Measurements from ENCODE around the gene ARRB2. TPM values are rescaled to one million over a fixed set of nuclear protein-coding genes. Genes with fewer than 3 reads are reported as not detected.

ARRB2 gene
- total and polyA plus RNA-seq, 4 donors, result 11.8 to 16.5 (median 13.9) TPM

DNA sequence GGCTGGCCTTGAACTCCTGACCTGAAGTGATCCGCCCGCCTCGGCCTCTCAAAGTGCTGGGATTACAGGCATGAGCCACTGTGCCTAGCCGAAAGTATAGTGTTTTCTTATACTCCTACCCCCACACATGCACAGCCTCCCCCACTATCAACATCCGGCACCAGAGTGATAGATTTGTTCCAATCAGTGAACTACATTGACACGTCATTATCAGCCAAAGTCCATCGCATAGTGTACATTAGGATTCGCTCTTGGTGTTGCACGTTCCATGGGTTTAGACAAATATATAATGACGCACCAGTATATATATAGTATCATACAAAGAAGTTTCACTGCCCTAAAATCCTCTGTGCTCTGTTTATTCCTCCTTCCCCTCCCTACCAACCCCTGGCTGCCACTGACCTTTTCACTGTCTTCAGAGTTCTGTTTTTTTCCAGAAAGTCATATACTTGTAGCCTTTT is 49.4 kb downstream of the ARRB2 start:
- H3K27me3 ChIP-seq (ENCODE audit: control insufficient read depth in 4 of 4, insufficient read depth in 4 of 4, low read length in 3 of 4), result no peaks in the 10 kb centered on the region
- TF ChIP-seq JUND (IDR thresholded peaks at IDR 0.05), result peak; percentile 92 to 95
- TF ChIP-seq FOXA2 (IDR thresholded peaks at IDR 0.05), result peak; percentile 89
- TF ChIP-seq TAF1 (conservative IDR thresholded peaks at IDR 0.05), result no peak
- peak; percentile 84 for TF ChIP-seq FOXA1 (IDR thresholded peaks at IDR 0.05)
- TF ChIP-seq, protein P1, sequence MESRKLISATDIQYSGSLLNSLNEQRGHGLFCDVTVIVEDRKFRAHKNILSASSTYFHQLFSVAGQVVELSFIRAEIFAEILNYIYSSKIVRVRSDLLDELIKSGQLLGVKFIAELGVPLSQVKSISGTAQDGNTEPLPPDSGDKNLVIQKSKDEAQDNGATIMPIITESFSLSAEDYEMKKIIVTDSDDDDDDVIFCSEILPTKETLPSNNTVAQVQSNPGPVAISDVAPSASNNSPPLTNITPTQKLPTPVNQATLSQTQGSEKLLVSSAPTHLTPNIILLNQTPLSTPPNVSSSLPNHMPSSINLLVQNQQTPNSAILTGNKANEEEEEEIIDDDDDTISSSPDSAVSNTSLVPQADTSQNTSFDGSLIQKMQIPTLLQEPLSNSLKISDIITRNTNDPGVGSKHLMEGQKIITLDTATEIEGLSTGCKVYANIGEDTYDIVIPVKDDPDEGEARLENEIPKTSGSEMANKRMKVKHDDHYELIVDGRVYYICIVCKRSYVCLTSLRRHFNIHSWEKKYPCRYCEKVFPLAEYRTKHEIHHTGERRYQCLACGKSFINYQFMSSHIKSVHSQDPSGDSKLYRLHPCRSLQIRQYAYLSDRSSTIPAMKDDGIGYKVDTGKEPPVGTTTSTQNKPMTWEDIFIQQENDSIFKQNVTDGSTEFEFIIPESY (IDR thresholded peaks at IDR 0.05), result peak; percentile 77
- TF ChIP-seq HNF4G (IDR thresholded peaks at IDR 0.05), result peak; percentile 96
- peak; percentile 20 to 47 for TF ChIP-seq RAD21 (IDR thresholded peaks at IDR 0.05)
- peak; percentile 94 to 95 for TF ChIP-seq HNF4A (conservative IDR thresholded peaks at IDR 0.05)
- TF ChIP-seq EGR1 (IDR thresholded peaks at IDR 0.05; ENCODE audit: low read depth in 2 of 2), result peak in 1 of 2 donors; percentile 20
- TF ChIP-seq, protein P2, sequence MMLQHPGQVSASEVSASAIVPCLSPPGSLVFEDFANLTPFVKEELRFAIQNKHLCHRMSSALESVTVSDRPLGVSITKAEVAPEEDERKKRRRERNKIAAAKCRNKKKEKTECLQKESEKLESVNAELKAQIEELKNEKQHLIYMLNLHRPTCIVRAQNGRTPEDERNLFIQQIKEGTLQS (IDR thresholded peaks at IDR 0.05), result no peak
- TF ChIP-seq, protein P3, sequence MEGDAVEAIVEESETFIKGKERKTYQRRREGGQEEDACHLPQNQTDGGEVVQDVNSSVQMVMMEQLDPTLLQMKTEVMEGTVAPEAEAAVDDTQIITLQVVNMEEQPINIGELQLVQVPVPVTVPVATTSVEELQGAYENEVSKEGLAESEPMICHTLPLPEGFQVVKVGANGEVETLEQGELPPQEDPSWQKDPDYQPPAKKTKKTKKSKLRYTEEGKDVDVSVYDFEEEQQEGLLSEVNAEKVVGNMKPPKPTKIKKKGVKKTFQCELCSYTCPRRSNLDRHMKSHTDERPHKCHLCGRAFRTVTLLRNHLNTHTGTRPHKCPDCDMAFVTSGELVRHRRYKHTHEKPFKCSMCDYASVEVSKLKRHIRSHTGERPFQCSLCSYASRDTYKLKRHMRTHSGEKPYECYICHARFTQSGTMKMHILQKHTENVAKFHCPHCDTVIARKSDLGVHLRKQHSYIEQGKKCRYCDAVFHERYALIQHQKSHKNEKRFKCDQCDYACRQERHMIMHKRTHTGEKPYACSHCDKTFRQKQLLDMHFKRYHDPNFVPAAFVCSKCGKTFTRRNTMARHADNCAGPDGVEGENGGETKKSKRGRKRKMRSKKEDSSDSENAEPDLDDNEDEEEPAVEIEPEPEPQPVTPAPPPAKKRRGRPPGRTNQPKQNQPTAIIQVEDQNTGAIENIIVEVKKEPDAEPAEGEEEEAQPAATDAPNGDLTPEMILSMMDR (IDR thresholded peaks at IDR 0.05; ENCODE audit: low read depth, low read length, missing input control), result no peak
- peak; percentile 87 to 91 for TF ChIP-seq RXRA (IDR thresholded peaks at IDR 0.05)
- TF ChIP-seq SP1 (IDR thresholded peaks at IDR 0.05), result peak; percentile 97
- TF ChIP-seq, protein P4, sequence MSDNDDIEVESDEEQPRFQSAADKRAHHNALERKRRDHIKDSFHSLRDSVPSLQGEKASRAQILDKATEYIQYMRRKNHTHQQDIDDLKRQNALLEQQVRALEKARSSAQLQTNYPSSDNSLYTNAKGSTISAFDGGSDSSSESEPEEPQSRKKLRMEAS (IDR thresholded peaks at IDR 0.05), result peak; percentile 77
- TF ChIP-seq GABPA (IDR thresholded peaks at IDR 0.05 in 1 of 2, conservative IDR thresholded peaks at IDR 0.05 in 1 of 2), result peak; percentile 37 to 72
- TF ChIP-seq, protein P5, sequence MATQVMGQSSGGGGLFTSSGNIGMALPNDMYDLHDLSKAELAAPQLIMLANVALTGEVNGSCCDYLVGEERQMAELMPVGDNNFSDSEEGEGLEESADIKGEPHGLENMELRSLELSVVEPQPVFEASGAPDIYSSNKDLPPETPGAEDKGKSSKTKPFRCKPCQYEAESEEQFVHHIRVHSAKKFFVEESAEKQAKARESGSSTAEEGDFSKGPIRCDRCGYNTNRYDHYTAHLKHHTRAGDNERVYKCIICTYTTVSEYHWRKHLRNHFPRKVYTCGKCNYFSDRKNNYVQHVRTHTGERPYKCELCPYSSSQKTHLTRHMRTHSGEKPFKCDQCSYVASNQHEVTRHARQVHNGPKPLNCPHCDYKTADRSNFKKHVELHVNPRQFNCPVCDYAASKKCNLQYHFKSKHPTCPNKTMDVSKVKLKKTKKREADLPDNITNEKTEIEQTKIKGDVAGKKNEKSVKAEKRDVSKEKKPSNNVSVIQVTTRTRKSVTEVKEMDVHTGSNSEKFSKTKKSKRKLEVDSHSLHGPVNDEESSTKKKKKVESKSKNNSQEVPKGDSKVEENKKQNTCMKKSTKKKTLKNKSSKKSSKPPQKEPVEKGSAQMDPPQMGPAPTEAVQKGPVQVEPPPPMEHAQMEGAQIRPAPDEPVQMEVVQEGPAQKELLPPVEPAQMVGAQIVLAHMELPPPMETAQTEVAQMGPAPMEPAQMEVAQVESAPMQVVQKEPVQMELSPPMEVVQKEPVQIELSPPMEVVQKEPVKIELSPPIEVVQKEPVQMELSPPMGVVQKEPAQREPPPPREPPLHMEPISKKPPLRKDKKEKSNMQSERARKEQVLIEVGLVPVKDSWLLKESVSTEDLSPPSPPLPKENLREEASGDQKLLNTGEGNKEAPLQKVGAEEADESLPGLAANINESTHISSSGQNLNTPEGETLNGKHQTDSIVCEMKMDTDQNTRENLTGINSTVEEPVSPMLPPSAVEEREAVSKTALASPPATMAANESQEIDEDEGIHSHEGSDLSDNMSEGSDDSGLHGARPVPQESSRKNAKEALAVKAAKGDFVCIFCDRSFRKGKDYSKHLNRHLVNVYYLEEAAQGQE (IDR thresholded peaks at IDR 0.05), result peak; percentile 62
- TF ChIP-seq NR2F2 (IDR thresholded peaks at IDR 0.05), result peak; percentile 37
- peak; percentile 57 for TF ChIP-seq YY1 (IDR thresholded peaks at IDR 0.05)
- no peaks in the 10 kb centered on the region for H3K9me3 ChIP-seq (ENCODE audit: control insufficient read depth in 4 of 4, low read length in 3 of 4)
- 27% methylated on average over 10 of the region's 10 CpGs for WGBS
- no peaks in the 10 kb centered on the region for H3K36me3 ChIP-seq (ENCODE audit: control insufficient read depth in 4 of 4, insufficient read depth in 3 of 4, low read depth in 1 of 4, low read length in 3 of 4)
- H3K9ac ChIP-seq (ENCODE audit: low read depth in 1 of 2, low read length in 2 of 2), result no peak overlapping the region
- H3K4me3 ChIP-seq (ENCODE audit: low read depth in 1 of 3, low read length in 3 of 3), result no peak overlapping the region
- H3K27ac ChIP-seq (ENCODE audit: low read depth in 1 of 2, low read length in 2 of 2), result peak overlapping the region in 1 of 2 donors; percentile 17
- DNase-seq (ENCODE audit: low spot score), result peak; percentile 47
- peaks cover 0 to 3% (median 0%) of the 10 kb centered on the region in 4 donors for H3K4me1 ChIP-seq (ENCODE audit: control insufficient read depth in 4 of 4, insufficient read depth in 4 of 4, low read length in 3 of 4)
